ENCODE measurements around the gene TMC7. TPM values are rescaled to one million over a fixed set of nuclear protein-coding genes. Genes with fewer than 3 reads are reported as not detected.
"Not testable (repeated sequence)": the region's sequence is repeated elsewhere in the genome, so short reads cannot be mapped to it uniquely, and the experiment has no call there.

TMC7 gene
- total RNA-seq, 1 experiment from 2014 or later = 5.2 TPM

GRCh38 chr16:18996536-18996935, 12.8 kb downstream of the TMC7 start:
- ATAC-seq; H3K4me2 ChIP-seq (ENCODE audit: low read length); H3K27ac ChIP-seq (ENCODE audit: low read depth, low read length); H3K27me3 ChIP-seq (ENCODE audit: insufficient read depth, low read length); POLR2A ChIA-PET; H3K9me3 ChIP-seq (ENCODE audit: control insufficient read depth in 1 of 2, insufficient read depth in 1 of 2, low read depth in 1 of 2, low read length in 2 of 2); BruUV-seq (replicated peaks); H3K4me3 ChIP-seq (replicated peaks in 1 of 2; ENCODE audit: low read depth in 1 of 2, low read length in 2 of 2); DNase-seq (ENCODE audit: low read depth, low spot score); H3K36me3 ChIP-seq (ENCODE audit: control insufficient read depth in 1 of 2, insufficient read depth in 2 of 2, low read length in 2 of 2); H3K9ac ChIP-seq (ENCODE audit: low read length); H3K9me2 ChIP-seq (ENCODE audit: insufficient read depth); H2AFZ ChIP-seq (ENCODE audit: low read depth, low read length, poor library complexity, severe bottlenecking); RAD21 ChIA-PET (ENCODE audit: low non-redundant PET in 1 of 2, low total read pairs in 2 of 2, uncharacterized antibody in 2 of 2, unreplicated experiment in 2 of 2); CTCF ChIA-PET; H4K20me1 ChIP-seq (ENCODE audit: insufficient read depth); H3K79me2 ChIP-seq (ENCODE audit: insufficient read depth, low read length): not testable (repeated sequence)
- intact Hi-C loops (cut with micrococcal nuclease) = loop anchor here (5.0 kb wide), 1 partner anchor 71 kb away; the partner anchor contains the start of gene COQ7
- peaks cover 19 to 35% of the 10 kb centered on the region in 2 experiments for H3K4me1 ChIP-seq (ENCODE audit: control insufficient read depth in 1 of 2, insufficient read depth in 2 of 2, low read length in 2 of 2)

GRCh38 chr16:18997001-18997400, 13.3 kb downstream of the TMC7 start:
- DNase-seq (ENCODE audit: low read depth, low spot score); RAD21 ChIA-PET (ENCODE audit: low non-redundant PET in 1 of 2, low total read pairs in 2 of 2, uncharacterized antibody in 2 of 2, unreplicated experiment in 2 of 2); H3K9me2 ChIP-seq (ENCODE audit: insufficient read depth); CTCF ChIA-PET; H3K27ac ChIP-seq (ENCODE audit: low read depth, low read length); H3K36me3 ChIP-seq (ENCODE audit: control insufficient read depth in 1 of 2, insufficient read depth in 2 of 2, low read length in 2 of 2); ATAC-seq; H2AFZ ChIP-seq (ENCODE audit: low read depth, low read length, poor library complexity, severe bottlenecking); H3K79me2 ChIP-seq (ENCODE audit: insufficient read depth, low read length); H3K27me3 ChIP-seq (ENCODE audit: insufficient read depth, low read length); H3K9ac ChIP-seq (ENCODE audit: low read length); H3K9me3 ChIP-seq (ENCODE audit: control insufficient read depth in 1 of 2, insufficient read depth in 1 of 2, low read depth in 1 of 2, low read length in 2 of 2); H4K20me1 ChIP-seq (ENCODE audit: insufficient read depth); BruUV-seq (replicated peaks); H3K4me3 ChIP-seq (replicated peaks in 1 of 2; ENCODE audit: low read depth in 1 of 2, low read length in 2 of 2); H3K4me2 ChIP-seq (ENCODE audit: low read length): not testable (repeated sequence)
- peaks cover 19 to 40% of the 10 kb centered on the region in 2 experiments for H3K4me1 ChIP-seq (ENCODE audit: control insufficient read depth in 1 of 2, insufficient read depth in 2 of 2, low read length in 2 of 2)
- intact Hi-C loops (cut with micrococcal nuclease) = loop anchor here (5.0 kb wide), 1 partner anchor 70 kb away; the partner anchor contains the start of gene COQ7
- POLR2A ChIA-PET = interaction anchor here (1.0 kb wide), 1 partner anchor 13 kb away, joined by 3 read pairs; the partner anchor contains the start of gene TMC7

GRCh38 chr16:18999045-18999393, 15.3 kb downstream of the TMC7 start:
- Histone ChIP-seq H3K9me3 (ENCODE audit: control insufficient read depth in 1 of 2, insufficient read depth in 1 of 2, low read depth in 1 of 2, low read length in 2 of 2) (no peaks in the 10 kb centered on the region), H4K20me1 (ENCODE audit: insufficient read depth) (no peaks in the 10 kb centered on the region), H2AFZ (ENCODE audit: low read depth, low read length, poor library complexity, severe bottlenecking) (no peak overlapping the region), H3K27ac (ENCODE audit: low read depth, low read length) (peak overlapping the region; percentile 76), H3K36me3 (ENCODE audit: control insufficient read depth in 1 of 2, insufficient read depth in 2 of 2, low read length in 2 of 2) (no peaks in the 10 kb centered on the region), H3K9ac (ENCODE audit: low read length) (peak overlapping the region; percentile 52), H3K4me1 (ENCODE audit: control insufficient read depth in 1 of 2, insufficient read depth in 2 of 2, low read length in 2 of 2) (peaks cover 19 to 40% of the 10 kb centered on the region in 2 experiments), H3K79me2 (ENCODE audit: insufficient read depth, low read length) (no peaks in the 10 kb centered on the region), H3K27me3 (ENCODE audit: insufficient read depth, low read length) (no peaks in the 10 kb centered on the region), H3K4me3 (replicated peaks in 1 of 2; ENCODE audit: low read depth in 1 of 2, low read length in 2 of 2) (0 out of 4 replicates have a peak overlapping the region, but pooled peaks of 1 of the 2 experiments have one; percentile 10), H3K9me2 (ENCODE audit: insufficient read depth) (no peaks in the 10 kb centered on the region), H3K4me2 (ENCODE audit: low read length) (peak overlapping the region; percentile 75)
- ChIA-PET RAD21 (ENCODE audit: low non-redundant PET in 1 of 2, low total read pairs in 2 of 2, uncharacterized antibody in 2 of 2, unreplicated experiment in 2 of 2) (interaction anchor here in 1 of 2 experiments (1.0 kb wide), 1 partner anchor 15 kb away, joined by 3 read pairs; the partner anchor contains the start of gene TMC7), CTCF (interaction anchor here (0.6 to 1.1 kb wide), 2 partner anchors 16 to 78 kb away, joined by 3 to 7 read pairs; no protein-coding TSS in a partner anchor), POLR2A (interaction anchor here (0.6 to 1.0 kb wide), 3 partner anchors 14 to 197 kb away, joined by 3 to 4 read pairs (median 3); partner anchors contain the start of gene ARL6IP1)
- DNase-seq (ENCODE audit: low read depth, low spot score) = no peak
- ATAC-seq = no peak; the same call in 1 of the 2 replicates
- no peak for TF ChIP-seq EZH2 (IDR thresholded peaks at IDR 0.05)
- no peak for TF ChIP-seq TCF7L2 (IDR thresholded peaks at IDR 0.05; ENCODE audit: borderline replicate concordance, extremely low read depth, insufficient read depth, insufficient read length)
- no peak for TF ChIP-seq ATF3 (IDR thresholded peaks at IDR 0.05)
- no peak for TF ChIP-seq CTCF (IDR thresholded peaks at IDR 0.05 in 2 of 3, conservative IDR thresholded peaks at IDR 0.05 in 1 of 3; ENCODE audit: borderline replicate concordance in 1 of 3, insufficient read depth in 1 of 3, low read depth in 2 of 3, low read length in 2 of 3)
- TF ChIP-seq SRF (IDR thresholded peaks at IDR 0.05; ENCODE audit: low read depth) = peak; percentile 32; the same call in 1 of the 2 replicates
- no peak; the same call in 1 of the 2 replicates for TF ChIP-seq CEBPB (IDR thresholded peaks at IDR 0.05; ENCODE audit: low read depth)
- BruUV-seq (replicated peaks) = no TSS peak
- intact Hi-C loops (cut with micrococcal nuclease) = loop anchor here (5.0 kb wide), 1 partner anchor 68 kb away; the partner anchor contains the start of gene COQ7
